ENCODE measurements around the gene MYO1E. TPM values are rescaled to one million over a fixed set of nuclear protein-coding genes. Genes with fewer than 3 reads are reported as not detected.

Gene MYO1E
- total RNA-seq, 1 donor, result 336 TPM

DNA sequence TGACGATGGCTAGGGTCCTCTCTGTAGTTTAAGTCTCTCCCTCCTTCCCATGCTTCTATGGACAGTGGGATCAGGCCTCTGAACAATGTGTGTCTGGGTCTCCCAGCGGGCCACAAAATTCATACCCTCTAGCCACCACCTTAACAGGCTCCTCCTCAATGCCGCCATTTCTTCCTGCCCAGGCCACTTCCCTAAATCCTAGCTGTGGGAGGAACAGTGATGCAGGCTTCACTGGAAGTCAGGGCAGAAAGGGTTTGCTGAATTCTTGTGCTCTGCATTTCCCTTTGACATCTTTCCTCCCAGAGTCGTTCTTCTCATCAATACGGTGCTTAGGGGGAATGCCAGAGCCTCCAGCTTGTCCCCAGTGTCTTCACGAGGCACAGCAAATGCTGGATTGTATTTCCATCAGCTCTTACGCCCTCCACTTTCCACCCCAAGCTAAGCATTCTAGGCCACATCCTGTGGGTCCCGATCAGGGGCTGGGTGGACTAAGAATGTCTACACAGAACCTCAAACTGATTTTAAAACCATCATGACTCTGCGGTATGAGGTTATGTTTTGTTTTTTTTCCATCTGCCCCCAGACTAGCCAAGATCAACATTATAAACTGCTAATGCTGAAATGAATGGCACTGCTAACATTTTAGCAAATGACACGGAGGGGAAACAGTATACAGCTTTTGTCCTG, 177.9 kb downstream of the MYO1E start:
- Histone ChIP-seq H3K4me3 (ENCODE audit: insufficient read depth, low read length) (no peak overlapping the region), H3K4me1 (ENCODE audit: insufficient read depth, low read length) (peaks cover 37% of the 10 kb centered on the region), H3K27ac (ENCODE audit: low read depth, low read length) (peak overlapping the region; percentile 30), H3K79me2 (ENCODE audit: insufficient read depth, low read length) (no peaks in the 10 kb centered on the region), H3K9me3 (ENCODE audit: low read depth, low read length) (no peaks in the 10 kb centered on the region), H2AFZ (ENCODE audit: low read length) (no peak overlapping the region), H3K36me3 (ENCODE audit: insufficient read depth, low read length) (peaks cover 64% of the 10 kb centered on the region), H4K20me1 (ENCODE audit: insufficient read depth, low read length) (peaks cover 4% of the 10 kb centered on the region), H3K4me2 (ENCODE audit: insufficient read depth, low read length) (peak overlapping the region; percentile 63), H3K27me3 (ENCODE audit: insufficient read depth, low read length) (no peaks in the 10 kb centered on the region)
- TF ChIP-seq, protein P1, sequence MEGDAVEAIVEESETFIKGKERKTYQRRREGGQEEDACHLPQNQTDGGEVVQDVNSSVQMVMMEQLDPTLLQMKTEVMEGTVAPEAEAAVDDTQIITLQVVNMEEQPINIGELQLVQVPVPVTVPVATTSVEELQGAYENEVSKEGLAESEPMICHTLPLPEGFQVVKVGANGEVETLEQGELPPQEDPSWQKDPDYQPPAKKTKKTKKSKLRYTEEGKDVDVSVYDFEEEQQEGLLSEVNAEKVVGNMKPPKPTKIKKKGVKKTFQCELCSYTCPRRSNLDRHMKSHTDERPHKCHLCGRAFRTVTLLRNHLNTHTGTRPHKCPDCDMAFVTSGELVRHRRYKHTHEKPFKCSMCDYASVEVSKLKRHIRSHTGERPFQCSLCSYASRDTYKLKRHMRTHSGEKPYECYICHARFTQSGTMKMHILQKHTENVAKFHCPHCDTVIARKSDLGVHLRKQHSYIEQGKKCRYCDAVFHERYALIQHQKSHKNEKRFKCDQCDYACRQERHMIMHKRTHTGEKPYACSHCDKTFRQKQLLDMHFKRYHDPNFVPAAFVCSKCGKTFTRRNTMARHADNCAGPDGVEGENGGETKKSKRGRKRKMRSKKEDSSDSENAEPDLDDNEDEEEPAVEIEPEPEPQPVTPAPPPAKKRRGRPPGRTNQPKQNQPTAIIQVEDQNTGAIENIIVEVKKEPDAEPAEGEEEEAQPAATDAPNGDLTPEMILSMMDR (IDR thresholded peaks at IDR 0.05; ENCODE audit: extremely low read depth, low read depth, low read length), result no peak
- peak; percentile 78 for DNase-seq (ENCODE audit: insufficient read length, low spot score, missing footprints)

DNA sequence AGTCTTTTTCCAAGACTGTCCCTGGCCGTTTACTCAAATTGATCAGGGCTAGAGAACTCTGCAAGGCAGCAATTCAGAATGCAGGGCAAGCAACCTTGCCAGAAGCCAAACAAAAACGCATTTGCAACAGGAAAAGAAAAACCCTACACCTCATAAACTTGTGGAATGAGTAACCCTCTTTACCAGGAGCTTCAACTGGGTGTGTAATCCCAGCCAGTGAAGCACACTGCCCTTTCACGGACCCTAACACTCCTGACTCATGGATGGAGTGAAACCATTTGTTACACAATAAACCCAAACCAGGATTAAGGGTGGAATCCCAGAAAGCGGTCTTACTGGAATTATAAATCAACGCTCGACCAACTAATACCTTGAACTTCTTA, 180.8 kb downstream of the MYO1E start:
- H3K27me3 ChIP-seq (ENCODE audit: insufficient read depth, low read length), result no peaks in the 10 kb centered on the region
- peaks cover 68% of the 10 kb centered on the region for H3K36me3 ChIP-seq (ENCODE audit: insufficient read depth, low read length)
- H2AFZ ChIP-seq (ENCODE audit: low read length), result no peak overlapping the region
- peak; percentile 80 for DNase-seq (ENCODE audit: insufficient read length, low spot score, missing footprints)
- H3K9me3 ChIP-seq (ENCODE audit: low read depth, low read length), result no peaks in the 10 kb centered on the region
- no peaks in the 10 kb centered on the region for H3K79me2 ChIP-seq (ENCODE audit: insufficient read depth, low read length)
- H3K4me3 ChIP-seq (ENCODE audit: insufficient read depth, low read length), result peak overlapping the region; percentile 25
- H3K27ac ChIP-seq (ENCODE audit: low read depth, low read length), result peak overlapping the region; percentile 83
- peaks cover 4% of the 10 kb centered on the region for H4K20me1 ChIP-seq (ENCODE audit: insufficient read depth, low read length)
- TF ChIP-seq, protein P1 (IDR thresholded peaks at IDR 0.05; ENCODE audit: extremely low read depth, low read depth, low read length), result no peak
- peak overlapping the region; percentile 81 for H3K4me2 ChIP-seq (ENCODE audit: insufficient read depth, low read length)
- peaks cover 38% of the 10 kb centered on the region for H3K4me1 ChIP-seq (ENCODE audit: insufficient read depth, low read length)

DNA sequence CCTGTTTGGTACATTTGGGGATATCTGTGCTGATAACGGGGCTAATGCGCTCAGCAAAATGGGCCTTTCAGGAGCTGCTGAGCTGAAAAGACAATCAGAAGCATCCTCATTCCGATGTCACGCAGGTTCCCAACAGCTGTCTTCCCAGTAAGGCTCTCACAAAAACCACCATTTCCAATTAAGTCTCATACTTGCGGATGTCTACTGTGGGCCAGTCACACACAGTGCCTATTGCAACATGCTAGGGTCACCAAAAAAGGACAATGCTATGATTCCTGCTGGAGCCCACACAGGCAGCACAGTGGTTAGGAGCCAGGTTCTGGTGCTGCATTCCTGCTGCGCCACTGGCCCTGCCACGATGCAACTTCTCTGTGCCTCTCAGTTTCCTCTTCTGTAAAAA, 182.4 kb downstream of the MYO1E start:
- DNase-seq (ENCODE audit: insufficient read length, low spot score, missing footprints), result no peak
- no peaks in the 10 kb centered on the region for H3K27me3 ChIP-seq (ENCODE audit: insufficient read depth, low read length)
- H3K79me2 ChIP-seq (ENCODE audit: insufficient read depth, low read length), result no peaks in the 10 kb centered on the region
- peaks cover 63% of the 10 kb centered on the region for H3K36me3 ChIP-seq (ENCODE audit: insufficient read depth, low read length)
- no peak overlapping the region for H3K4me3 ChIP-seq (ENCODE audit: insufficient read depth, low read length)
- peaks cover 38% of the 10 kb centered on the region for H3K4me1 ChIP-seq (ENCODE audit: insufficient read depth, low read length)
- no peak overlapping the region for H3K4me2 ChIP-seq (ENCODE audit: insufficient read depth, low read length)
- H3K27ac ChIP-seq (ENCODE audit: low read depth, low read length), result no peak overlapping the region
- no peak overlapping the region for H2AFZ ChIP-seq (ENCODE audit: low read length)
- peaks cover 4% of the 10 kb centered on the region for H4K20me1 ChIP-seq (ENCODE audit: insufficient read depth, low read length)
- H3K9me3 ChIP-seq (ENCODE audit: low read depth, low read length), result no peaks in the 10 kb centered on the region
- TF ChIP-seq, protein P1 (IDR thresholded peaks at IDR 0.05; ENCODE audit: extremely low read depth, low read depth, low read length), result no peak

DNA sequence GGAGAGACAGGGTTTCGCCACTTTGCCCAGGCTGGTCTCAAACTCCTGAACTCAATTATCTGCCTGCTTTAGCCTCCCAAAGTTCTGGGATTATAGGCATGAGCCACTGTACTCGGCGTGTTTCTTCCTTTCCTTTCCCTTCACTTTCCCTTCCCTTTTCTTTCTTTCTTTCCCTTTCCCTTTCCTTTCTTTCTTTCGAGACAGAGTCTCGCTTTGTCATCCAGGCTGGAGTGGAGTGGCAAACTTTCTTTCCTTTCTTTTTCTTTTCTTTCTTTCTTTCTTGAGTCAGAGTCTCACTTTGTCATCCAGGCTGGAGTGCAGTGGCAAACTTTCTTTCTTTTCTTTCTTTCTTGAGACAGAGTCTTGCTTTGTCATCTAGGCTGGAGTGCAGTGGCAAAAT, 183.4 kb downstream of the MYO1E start:
- peaks cover 63% of the 10 kb centered on the region for H3K36me3 ChIP-seq (ENCODE audit: insufficient read depth, low read length)
- no peak overlapping the region for H3K4me2 ChIP-seq (ENCODE audit: insufficient read depth, low read length)
- no peak for DNase-seq (ENCODE audit: insufficient read length, low spot score, missing footprints)
- no peak overlapping the region for H3K4me3 ChIP-seq (ENCODE audit: insufficient read depth, low read length)
- H3K27me3 ChIP-seq (ENCODE audit: insufficient read depth, low read length), result no peaks in the 10 kb centered on the region
- no peak overlapping the region for H2AFZ ChIP-seq (ENCODE audit: low read length)
- H4K20me1 ChIP-seq (ENCODE audit: insufficient read depth, low read length), result peaks cover 4% of the 10 kb centered on the region
- H3K9me3 ChIP-seq (ENCODE audit: low read depth, low read length), result no peaks in the 10 kb centered on the region
- no peak overlapping the region for H3K27ac ChIP-seq (ENCODE audit: low read depth, low read length)
- TF ChIP-seq, protein P1 (IDR thresholded peaks at IDR 0.05; ENCODE audit: extremely low read depth, low read depth, low read length), result no peak
- no peaks in the 10 kb centered on the region for H3K79me2 ChIP-seq (ENCODE audit: insufficient read depth, low read length)
- peaks cover 28% of the 10 kb centered on the region for H3K4me1 ChIP-seq (ENCODE audit: insufficient read depth, low read length)

Data from osteoblast (primary cell).